ENCODE measurements around the gene TJP1.

DNA sequence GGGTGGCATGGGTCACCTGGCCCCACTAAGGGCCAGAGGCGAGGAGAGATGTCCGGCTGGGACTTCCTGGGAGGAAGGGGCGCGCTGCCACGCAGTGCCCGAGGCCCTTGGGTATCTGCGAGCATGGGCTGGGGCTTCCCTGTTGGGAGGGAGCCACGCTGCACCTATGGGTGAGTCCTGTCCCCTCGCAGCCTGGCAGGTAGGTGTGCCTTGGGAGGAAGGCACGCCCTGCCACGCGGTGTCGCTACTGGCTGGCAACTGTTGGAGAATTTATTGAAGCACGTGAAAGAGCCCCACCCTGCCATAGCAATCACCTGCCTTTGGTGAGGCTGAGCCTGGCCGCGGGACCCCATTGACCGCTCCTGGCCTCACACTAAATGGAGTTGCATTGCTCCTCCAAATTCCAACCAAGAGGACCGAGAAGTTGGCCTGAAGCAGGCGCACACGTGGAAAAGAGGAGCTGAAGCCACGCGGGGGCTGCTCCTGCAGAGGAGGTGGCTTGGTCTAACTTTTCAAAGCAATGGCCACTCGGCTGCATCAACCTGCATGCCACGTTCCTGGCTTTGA is 134.2 kb downstream of the TJP1 start:
- TF ChIP-seq, protein P1, sequence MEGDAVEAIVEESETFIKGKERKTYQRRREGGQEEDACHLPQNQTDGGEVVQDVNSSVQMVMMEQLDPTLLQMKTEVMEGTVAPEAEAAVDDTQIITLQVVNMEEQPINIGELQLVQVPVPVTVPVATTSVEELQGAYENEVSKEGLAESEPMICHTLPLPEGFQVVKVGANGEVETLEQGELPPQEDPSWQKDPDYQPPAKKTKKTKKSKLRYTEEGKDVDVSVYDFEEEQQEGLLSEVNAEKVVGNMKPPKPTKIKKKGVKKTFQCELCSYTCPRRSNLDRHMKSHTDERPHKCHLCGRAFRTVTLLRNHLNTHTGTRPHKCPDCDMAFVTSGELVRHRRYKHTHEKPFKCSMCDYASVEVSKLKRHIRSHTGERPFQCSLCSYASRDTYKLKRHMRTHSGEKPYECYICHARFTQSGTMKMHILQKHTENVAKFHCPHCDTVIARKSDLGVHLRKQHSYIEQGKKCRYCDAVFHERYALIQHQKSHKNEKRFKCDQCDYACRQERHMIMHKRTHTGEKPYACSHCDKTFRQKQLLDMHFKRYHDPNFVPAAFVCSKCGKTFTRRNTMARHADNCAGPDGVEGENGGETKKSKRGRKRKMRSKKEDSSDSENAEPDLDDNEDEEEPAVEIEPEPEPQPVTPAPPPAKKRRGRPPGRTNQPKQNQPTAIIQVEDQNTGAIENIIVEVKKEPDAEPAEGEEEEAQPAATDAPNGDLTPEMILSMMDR (IDR thresholded peaks at IDR 0.05): no peak
- TF ChIP-seq POLR2AphosphoS5 (IDR thresholded peaks at IDR 0.05) (no peak), EP300 (IDR thresholded peaks at IDR 0.05) (no peak)

All from upper lobe of left lung (tissue), 4 donors.